H7 (cell line): ENCODE data around the gene TCF12. TPM values are rescaled to one million over a fixed set of nuclear protein-coding genes. Genes with fewer than 3 reads are reported as not detected.

Experiments used
- DNase-seq: peaks from one replicate; pipeline ENCODE4 v3.0.0; 2012
- H3K27me3 ChIP-seq: 2 replicates; pipeline ENCODE4 v1.6.0; 2011; ENCODE audit warnings: mild to moderate bottlenecking, low read length; ENCODE audit not compliant: control insufficient read depth, insufficient read depth
- H3K36me3 ChIP-seq: replicated peaks from 2 replicates; pipeline ENCODE4 v1.5.1; 2011; ENCODE audit warnings: low read length; ENCODE audit not compliant: control insufficient read depth, insufficient read depth
- H3K4me3 ChIP-seq: 2 replicates; pipeline ENCODE4 v1.5.1; 2011; ENCODE audit warnings: low read depth, mild to moderate bottlenecking, control low read depth, low read length, moderate library complexity; ENCODE audit not compliant: insufficient read depth
- total RNA-seq: library from RNA; depleted of rRNA; stranded (reverse); fragments of >200 nt; shearing (Covaris generic); gene quantifications from 2 replicates; pipeline ENCODE4 v1.2.3, GENCODE V29; 2014

TCF12 gene
- total RNA-seq, 1 experiment from 2014 or later: 54.5 TPM

DNA sequence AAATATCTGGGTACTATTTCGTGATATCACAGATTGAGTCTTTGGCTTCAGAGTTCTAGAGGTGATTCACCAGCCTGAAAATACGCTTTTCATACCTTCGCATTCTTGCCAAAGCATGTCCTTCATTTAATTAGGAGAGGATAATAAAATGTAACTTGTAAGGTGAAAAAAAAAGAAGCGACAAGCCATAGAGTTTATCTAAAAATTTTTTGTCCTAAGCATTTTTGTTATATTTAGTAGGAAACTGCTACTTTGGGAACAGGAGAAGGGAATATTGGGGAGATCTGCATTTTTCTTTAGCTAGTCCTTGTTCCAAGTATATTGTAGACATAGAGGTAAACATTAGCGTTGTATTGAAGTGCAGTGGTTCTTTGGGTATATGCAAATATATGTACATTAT, 120.1 kb downstream of the TCF12 start:
- no peak for DNase-seq
- no peaks in the 10 kb centered on the region for H3K36me3 ChIP-seq
- H3K4me3 ChIP-seq: no peak overlapping the region
- no peaks in the 10 kb centered on the region for H3K27me3 ChIP-seq

DNA sequence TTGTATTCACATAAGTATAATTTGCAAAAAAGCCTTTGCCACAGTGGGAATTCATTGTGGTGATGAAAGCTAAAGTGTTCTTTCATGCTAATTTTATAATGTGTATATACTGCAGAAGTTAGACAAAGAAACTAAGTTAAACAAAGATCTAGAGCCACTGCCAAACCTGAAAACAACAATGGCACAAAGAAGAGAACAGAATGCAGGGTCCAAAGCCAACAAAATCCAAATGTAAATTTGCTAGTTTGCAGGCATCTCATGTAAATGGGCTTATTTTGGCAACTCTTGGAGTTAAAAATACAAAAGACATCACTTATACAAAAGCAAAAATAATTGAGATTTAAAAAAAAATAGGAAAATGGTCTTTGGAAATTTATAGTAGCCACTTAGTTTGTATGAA, 123.0 kb downstream of the TCF12 start:
- H3K4me3 ChIP-seq: no peak overlapping the region
- DNase-seq: no peak

DNA sequence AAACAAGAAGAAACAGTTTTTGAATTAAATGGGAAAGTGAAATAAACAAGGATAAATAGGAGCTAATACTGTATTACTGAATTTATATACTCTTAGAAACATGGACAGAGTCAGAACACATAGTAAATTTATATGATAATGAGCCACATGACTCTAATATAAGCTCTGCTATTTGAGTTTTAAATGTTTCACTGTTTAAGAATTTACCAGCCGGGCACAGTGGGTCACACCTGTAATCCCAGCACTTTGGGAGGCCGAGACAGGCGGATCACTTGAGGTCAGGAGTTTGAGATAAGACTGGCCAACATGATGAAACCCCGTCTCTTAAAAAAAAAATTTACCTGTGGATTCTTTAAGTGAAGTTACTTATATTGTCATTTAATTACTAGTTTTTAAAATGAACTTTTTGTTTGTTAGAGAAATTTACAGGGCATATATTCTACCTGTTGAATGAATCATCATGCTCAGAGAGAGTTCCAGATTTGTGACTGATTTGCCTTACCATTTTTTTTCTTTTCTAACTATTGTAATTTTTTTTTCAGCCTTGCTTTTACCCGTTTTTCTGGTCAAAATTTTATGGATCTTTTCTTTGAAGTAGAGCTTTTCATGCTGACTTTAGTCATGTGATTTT, 125.7 kb downstream of the TCF12 start:
- H3K4me3 ChIP-seq: no peak overlapping the region
- H3K36me3 ChIP-seq: no peaks in the 10 kb centered on the region
- no peaks in the 10 kb centered on the region for H3K27me3 ChIP-seq
- DNase-seq: no peak

More for the DNA sequence above, 123.0 kb downstream of the TCF12 start:
- Histone ChIP-seq H3K27me3 (no peaks in the 10 kb centered on the region), H3K36me3 (no peaks in the 10 kb centered on the region)

DNA sequence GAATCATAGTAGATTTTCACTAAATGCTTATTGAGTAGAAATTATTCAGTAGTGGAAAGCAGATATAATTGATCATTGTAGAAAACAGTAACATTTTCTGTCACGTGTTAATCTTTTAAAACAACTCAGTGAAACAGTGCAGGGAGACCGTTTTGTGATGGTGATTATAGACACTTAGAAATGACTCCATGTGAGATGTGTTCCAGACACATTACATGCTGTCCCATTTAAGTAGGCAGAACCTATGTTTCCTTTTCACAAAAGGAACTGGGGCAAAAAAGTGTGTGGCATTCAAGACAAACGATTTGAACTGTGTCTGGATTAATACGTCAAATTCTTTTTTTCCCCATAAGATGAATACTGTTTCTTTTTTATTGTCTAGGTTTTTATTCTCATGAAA, 126.5 kb downstream of the TCF12 start:
- Histone ChIP-seq H3K4me3 (no peak overlapping the region), H3K27me3 (no peaks in the 10 kb centered on the region), H3K36me3 (no peaks in the 10 kb centered on the region)
- DNase-seq: no peak

DNA sequence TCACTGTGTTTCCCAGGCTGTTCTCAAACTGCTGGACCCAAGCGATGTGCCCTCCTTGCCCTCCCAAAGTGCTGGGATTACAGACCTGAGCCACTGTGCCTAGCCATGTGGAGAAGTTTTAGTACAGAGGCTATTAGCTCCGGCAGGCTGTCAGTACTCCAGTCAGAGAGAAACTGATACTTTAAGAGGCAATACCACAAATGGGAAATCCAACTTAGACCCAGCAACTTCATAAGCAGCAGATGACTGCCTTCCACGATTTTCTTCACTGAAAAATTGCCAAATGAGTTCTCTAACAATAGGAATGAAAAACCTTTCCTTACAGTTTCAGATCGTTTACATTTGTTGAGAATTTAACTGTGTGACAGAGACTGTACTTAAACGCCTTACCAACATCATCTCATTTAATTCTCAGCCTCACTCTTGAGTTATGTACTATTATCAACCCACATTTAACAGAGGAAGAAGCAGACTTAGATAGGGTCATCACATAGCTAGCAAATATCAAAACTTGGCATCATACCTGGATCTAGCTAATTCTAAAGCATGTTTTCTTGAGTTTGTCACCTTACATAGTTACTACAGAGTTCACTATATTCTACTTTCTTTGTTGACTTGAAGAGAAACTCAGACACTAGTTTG, 127.4 kb downstream of the TCF12 start:
- H3K36me3 ChIP-seq: no peaks in the 10 kb centered on the region
- no peak overlapping the region for H3K4me3 ChIP-seq
- H3K27me3 ChIP-seq: no peaks in the 10 kb centered on the region
- no peak for DNase-seq

DNA sequence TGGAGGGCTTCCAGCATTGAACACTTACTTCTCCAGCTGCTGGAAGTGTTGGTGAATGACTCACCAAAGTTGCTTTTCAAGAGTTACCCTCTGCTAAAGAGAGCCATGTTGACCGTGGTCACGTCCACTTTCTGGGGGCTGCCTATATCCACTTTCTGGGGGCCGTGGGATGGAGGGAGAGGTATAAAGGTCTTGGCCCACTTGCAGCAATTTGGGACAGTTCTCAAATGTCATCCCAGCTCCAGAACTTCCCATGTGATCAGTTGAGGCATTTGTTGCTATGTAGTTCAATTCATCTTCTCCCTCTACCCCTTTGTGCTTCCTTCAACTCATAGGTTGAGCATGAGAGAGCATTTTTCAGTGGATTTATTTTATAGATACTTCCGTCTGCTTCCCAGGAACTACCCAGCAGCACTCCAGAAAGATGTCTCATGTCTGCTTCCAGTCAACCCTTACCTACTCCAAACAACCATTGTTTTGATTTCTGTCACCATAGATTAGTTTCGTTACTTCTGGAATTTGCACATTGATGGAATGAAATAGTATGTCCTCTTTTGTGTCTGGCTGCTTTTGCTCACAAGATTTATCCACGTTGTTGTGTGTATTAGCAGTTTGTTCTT, 130.6 kb downstream of the TCF12 start:
- no peak for DNase-seq
- no peak overlapping the region for H3K4me3 ChIP-seq
- H3K36me3 ChIP-seq: no peaks in the 10 kb centered on the region
- H3K27me3 ChIP-seq: no peaks in the 10 kb centered on the region

DNA sequence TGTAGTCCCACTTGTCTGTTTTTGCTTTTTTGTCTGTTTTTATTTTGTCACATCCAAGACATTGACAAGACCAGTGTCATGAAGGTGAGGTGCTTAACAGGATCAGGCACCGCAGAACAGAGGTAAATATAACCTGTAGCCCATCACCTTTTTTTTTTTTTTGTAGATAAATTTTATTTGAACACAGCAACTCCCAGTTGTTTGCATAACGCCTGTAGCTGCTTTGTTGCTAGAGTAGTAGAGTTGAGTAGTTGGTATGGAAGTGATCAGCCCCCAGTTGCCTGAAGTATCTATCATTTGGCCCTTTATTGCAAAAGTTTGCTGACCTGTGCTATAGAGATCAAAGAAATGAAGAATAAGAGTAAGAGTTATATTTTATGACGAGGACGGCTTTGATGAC, 135.0 kb downstream of the TCF12 start:
- Histone ChIP-seq H3K27me3 (no peaks in the 10 kb centered on the region), H3K4me3 (no peak overlapping the region), H3K36me3 (no peaks in the 10 kb centered on the region)
- no peak for DNase-seq

DNA sequence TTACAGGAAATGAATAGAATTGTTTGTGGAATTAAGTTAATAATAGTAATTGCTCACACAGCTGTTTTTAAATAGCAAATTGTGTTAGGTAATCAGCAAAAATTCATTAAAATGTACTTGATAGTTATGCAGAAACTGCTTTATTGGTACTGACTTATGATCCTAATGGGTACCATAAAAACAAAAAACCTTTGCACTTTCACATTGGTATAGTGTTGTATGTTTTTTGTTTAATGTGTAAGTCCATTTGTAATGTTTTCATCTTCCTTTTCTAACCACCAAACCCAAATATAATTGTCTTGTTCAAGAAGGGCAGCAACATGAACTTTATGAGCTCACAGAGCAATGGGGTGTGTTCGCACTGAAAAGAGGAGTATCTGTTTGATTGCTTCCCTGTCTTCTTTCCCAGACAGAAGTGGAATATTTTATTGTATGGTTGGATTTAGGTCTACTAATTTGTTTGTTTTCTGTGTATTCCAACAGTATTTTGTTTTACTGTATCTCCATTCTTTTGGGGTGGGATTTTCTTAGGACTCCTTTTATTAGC, 135.8 kb downstream of the TCF12 start:
- H3K36me3 ChIP-seq: no peaks in the 10 kb centered on the region
- no peak for DNase-seq
- no peak overlapping the region for H3K4me3 ChIP-seq
- no peaks in the 10 kb centered on the region for H3K27me3 ChIP-seq

DNA sequence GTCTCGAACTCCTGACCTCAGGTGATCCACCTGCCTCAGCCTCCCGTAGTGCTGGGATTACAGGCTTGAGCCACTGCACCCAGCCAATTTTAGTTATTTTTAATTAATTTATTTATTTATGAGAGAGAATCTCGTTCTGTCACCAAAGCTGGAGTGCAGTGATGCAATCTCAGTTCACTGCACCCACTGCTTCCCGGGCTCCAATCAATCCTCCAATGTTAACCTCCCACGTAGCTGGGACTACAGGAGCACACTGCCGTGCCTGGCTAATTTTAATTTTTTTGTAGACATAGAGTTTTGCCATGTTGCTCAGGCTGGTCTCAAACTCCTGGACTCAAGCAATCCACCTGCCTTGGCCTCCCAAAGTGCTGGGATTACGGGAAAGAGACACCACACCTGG, 137.9 kb downstream of the TCF12 start:
- Histone ChIP-seq H3K27me3 (no peaks in the 10 kb centered on the region), H3K36me3 (no peaks in the 10 kb centered on the region), H3K4me3 (no peak overlapping the region)
- DNase-seq: no peak

DNA sequence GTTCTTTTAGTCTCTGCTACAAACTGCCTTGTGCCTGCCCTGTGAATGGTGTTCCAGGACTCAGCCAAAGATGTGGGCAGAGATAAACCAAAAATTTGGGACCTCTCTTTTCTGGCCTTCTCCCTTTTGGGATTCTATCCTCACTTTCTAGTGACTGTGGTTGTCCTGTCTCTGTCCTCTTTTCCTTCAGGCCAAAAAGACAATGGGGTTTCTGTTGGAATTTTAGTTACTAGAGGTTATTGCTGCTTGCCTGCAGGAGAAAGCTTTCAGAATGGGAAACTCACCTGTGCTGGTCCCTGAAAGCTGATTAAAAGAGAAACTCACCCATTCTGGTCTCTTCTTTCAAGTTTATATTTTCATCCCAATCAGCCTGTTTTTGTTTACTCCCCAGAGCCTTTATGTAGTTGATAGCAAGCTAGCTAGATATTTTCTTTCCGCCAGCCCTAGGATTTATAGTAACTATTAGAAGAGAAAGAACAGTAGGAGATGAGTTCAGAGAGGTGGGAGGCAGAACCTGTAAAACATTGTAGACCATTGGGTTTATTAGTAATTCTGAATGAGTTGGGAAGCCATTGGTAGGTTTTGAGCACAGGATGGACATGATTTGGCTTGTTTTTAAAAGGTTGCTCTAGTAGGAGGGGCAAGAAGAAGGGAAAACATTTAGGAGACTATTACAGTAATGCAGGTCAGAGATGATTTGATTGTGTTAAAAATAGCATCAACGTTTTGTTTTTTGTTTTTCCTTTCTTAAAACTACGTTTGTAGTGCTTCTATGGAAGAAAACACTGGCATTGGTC, 138.9 kb downstream of the TCF12 start:
- Histone ChIP-seq H3K4me3 (no peak overlapping the region), H3K36me3 (no peaks in the 10 kb centered on the region), H3K27me3 (no peaks in the 10 kb centered on the region)
- DNase-seq: no peak

DNA sequence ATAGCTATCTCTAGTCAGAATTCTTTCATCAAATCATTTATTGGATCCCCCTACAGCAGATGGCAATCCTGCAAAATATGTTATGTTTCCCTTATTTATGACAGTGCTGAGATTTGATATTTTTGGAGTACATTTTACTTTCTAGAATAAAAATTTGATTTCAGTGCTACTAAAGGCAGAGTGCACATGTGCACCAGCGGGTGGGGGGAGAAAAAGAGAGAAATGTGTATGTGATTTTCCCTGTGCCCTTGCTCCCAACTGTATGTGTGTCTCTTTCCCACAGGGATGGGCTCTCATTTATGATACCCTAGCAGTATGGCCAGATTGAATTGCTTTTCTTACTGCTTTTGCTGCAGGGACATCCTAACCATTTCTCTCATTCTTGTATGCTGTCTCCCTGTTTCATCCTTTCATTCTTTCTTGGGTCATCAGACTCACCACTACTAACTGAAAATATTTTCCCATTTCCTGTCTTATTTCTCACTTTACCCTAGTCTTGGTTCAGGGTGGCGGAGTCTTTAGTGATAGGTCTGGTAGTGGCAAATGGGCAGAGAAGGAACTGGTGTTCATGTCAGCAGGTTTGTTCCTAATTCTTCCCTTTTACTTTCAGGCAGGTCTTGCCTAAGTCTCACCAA, 140.7 kb downstream of the TCF12 start:
- Histone ChIP-seq H3K27me3 (no peaks in the 10 kb centered on the region), H3K36me3 (no peaks in the 10 kb centered on the region), H3K4me3 (no peak overlapping the region)
- DNase-seq: no peak

DNA sequence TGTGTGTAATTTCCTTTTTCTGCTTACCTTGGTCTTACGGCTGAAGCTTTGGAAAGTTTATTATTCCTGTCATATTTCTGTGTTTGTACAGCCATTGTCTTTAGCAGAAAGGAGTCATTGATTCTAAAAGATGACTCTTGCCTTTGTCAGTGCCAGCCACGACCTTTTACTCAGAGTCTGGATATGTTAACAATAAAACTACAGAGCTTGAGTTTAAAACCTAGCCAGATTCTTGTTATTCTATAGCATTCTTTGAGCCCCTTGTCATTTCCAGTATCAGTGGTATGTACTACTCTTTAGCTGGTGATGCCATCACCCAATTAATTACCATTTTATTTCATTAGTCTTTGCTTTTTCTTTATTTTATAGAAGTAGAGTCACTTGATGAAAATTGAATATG, 142.4 kb downstream of the TCF12 start:
- DNase-seq: no peak
- H3K36me3 ChIP-seq: no peaks in the 10 kb centered on the region
- H3K27me3 ChIP-seq: no peaks in the 10 kb centered on the region
- no peak overlapping the region for H3K4me3 ChIP-seq

DNA sequence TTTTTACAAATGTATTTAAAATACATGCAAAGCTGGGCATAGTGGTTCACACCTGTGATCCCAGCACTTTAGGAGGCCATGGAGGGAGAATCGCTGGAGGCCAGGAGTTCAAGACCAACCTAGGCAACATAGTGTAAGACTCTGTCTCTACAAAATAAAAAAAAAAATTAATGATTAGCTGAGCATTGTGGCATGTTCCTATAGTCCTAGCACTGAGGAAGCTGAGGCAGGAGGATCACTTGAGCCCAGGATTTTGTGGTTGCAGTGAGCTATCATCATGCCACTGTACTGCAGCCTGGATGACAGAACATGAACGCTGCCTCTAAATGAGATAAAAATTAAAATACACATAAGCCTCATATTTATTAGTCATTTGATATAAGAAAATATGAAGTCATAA, 142.8 kb downstream of the TCF12 start:
- Histone ChIP-seq H3K4me3 (no peak overlapping the region), H3K27me3 (no peaks in the 10 kb centered on the region), H3K36me3 (no peaks in the 10 kb centered on the region)
- no peak for DNase-seq

DNA sequence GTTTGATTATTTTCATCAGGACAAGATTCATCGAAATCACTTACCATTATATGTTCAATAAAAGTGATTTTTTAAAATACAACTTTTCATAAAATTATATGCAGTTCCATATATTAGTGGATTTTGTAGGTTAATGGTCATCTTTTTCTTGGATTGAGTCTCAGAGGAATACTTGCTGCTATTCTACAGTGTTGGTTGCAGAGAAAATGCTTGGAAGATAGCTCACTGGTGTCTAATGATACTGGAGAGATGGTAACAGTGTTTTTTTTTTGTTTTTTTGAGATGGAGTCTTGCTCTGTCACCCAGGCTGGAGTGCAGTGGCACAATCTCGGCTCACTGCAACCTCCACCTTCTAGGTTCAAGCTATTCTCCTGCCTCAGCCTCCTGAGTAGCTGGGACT, 143.3 kb downstream of the TCF12 start:
- Histone ChIP-seq H3K4me3 (no peak overlapping the region), H3K27me3 (no peaks in the 10 kb centered on the region), H3K36me3 (no peaks in the 10 kb centered on the region)
- DNase-seq: no peak
